Activated CD4-positive, alpha-beta T cell treated with anti-CD3 and anti-CD28 coated beads, Interleukin-10, Interleukin-2, amounts not matched to agents 100 ng/mL and 50 ng/mL, durations not matched to agents 16 hours and 8 hours (primary cell): ENCODE results near the gene LANCL3.
"Not testable (repeated sequence)": the region's sequence is repeated elsewhere in the genome, so short reads cannot be mapped to it uniquely, and the experiment has no call there.

Source experiments
- DNase-seq: peaks from one replicate; pipeline ENCODE4 v3.0.0-alpha.2; 2020

The LANCL3 gene

DNA sequence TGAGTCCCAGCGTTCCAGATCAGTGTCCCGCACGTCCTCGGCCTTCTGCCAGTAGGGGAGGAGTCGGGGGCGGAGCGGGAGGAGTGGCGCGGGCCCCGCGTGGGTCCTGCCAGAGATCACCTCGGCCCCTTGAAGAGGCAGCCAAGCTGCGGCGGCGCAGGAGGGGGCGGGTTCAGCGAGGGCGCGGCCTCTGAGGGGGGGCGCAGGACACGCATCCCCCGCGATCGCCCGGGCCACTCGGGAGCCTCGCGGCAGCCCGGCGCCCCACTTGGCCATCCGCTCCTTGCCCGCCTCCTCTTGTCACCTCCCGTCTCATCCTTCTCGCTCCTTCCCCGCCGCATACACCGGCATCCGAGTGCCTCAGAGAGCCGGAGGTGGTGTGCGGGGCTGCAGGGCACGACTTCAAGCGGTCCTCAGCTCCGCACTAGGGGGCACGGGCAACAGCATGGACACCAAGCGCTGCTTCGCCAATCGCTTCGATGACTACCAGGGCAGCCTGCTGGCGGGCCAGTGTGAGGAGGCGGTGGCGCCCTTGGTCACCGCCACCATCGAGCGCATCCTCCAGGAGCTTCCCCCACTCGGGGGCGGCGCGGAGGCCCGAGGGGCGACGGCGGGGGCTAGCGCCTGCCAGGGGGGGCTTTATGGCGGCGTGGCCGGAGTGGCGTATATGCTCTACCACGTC, at the start of gene LANCL3:
LANCL3 (plus strand) TSS at position 236 of the 682 bp plus-strand sequence; CDS start at position 446, 210 bp downstream.
- DNase-seq = not testable (repeated sequence)

GRCh38 chrX:37523673-37524072, 47.8 kb upstream of the LANCL3 start:
- not testable (repeated sequence) for DNase-seq

GRCh38 chrX:37541991-37542390, 29.5 kb upstream of the LANCL3 start:
- DNase-seq = no peak

GRCh38 chrX:37542791-37543190, 28.7 kb upstream of the LANCL3 start:
- DNase-seq = no peak

DNA sequence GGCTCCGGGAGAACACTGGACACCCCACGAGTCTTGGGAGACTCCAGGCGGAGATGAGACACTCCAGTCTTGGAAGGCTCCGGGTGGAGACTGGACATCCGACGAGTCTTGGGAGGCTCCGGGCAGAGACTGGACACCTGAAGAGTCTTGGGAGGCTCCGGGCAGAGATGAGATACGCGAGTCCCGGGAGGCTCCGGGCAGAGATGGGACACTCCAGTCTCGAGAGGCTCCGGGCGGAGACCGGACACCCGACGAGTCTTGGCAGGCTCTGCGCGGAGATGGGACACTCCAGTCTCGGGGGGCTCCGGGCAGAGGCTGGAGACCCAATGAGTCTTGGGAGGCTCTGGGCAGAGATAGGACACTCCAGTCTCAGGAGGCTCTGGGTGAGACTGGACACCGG, 28.1 kb upstream of the LANCL3 start:
- no peak for DNase-seq

GRCh38 chrX:37544531-37544930, 26.9 kb upstream of the LANCL3 start:
- DNase-seq = not testable (repeated sequence)

DNA sequence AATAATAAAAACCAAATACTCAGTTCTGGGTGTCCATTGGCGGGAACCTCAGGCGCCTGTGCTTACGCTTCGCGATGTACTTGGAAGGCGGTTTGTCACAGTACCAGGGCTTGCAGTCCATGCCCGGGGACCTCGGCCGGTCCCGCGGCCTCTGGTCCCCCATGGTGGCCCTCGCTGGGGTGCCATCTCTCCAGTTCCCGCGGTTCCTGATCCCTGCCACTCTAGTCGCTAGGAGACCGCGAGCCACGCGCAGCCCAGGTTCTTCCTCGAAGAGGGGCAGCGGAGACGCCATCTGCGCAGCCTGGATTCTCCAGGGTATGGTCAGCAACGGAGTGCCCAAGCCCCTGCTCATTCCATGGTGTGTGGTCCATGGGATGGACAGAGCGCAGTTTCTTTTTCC, 26.4 kb upstream of the LANCL3 start:
- no peak for DNase-seq

- DNase-seq = peak; percentile 28
Measured at GRCh38 chrX:37549619-37550018, 21.8 kb upstream of the LANCL3 start.

GRCh38 chrX:37553476-37553875, 18.0 kb upstream of the LANCL3 start:
- no peak for DNase-seq

DNA sequence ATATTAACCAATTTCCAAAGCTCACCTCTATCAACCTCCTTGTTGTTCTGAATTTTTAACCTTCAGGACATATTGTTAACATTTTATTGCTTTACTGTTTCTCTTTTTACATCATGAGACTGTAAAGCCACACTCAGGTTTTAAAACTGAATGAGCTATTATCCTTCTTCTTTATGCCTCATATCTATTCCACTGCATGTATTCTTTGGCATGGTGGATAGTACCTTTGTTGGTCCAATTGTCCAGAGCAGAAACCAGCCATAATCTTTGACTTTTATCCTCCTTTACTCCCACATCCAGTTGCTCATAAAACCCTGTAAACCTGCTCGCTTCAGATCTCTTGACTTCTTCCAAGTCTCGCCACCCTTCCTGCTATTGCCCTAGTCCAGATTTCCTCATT, 6.2 kb upstream of the LANCL3 start:
- not testable (repeated sequence) for DNase-seq

DNA sequence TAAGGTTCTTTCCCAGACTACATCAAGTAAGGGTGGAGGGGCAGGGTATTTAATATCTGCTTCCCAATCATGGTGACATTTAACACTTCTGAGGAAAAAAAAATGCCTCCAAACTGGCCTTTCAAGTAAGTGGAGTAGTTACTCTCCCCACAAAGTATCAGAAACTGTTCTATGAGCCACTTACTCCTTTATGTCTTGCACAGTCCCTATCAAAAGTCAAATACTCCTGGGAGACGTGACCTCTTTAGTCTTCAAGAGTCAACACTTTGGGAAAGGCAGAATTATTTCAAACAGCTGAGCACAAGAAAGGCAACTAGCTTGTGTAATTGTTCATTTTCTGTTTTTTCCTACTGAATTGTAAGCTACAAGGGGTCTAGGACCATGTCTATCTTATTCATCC, 1.1 kb upstream of the LANCL3 start:
- not testable (repeated sequence) for DNase-seq

DNA sequence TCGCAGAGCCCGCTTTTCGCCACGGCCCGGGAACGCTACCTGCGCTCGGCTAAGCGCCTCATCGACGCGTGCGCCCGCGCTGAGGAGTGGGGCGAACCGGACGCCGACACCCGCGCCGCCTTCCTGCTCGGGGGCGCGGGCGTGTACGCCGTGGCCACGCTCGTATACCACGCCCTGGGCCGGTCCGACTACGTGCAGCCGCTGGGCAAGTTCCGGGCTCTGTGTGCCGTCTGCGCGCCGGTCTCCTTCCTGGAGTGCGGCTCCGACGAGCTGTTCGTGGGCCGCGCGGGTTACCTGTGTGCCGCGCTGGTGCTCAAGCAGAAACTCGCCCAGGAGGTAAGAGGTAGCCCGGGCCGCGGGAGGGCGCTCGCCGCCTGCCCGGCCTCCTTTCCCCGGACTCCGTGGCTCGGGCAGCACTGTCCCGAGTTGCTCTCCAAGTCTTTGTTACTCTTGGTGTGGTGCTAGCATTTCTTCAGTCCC, 687 bp downstream of the LANCL3 start:
- peak; percentile 17 for DNase-seq

DNA sequence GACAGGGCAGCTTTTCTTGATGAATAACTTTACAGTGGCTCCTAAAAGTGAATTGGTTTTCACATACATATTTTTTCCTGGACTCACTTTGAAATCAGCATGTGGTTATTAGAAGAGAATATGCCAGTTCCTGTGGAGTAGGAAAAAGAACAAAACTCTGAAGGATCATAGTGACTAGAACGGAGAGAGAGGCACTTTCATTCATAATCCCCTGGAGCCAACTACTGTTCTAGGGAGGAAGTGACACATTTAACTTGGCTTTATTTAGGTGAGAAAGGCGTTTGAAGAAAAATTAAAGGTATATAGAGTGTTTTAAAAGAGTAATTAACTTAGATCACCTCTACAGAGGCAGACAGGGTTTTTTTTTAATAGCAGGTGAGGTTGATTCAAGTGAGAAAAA, 1.7 kb downstream of the LANCL3 start:
- not testable (repeated sequence) for DNase-seq

DNA sequence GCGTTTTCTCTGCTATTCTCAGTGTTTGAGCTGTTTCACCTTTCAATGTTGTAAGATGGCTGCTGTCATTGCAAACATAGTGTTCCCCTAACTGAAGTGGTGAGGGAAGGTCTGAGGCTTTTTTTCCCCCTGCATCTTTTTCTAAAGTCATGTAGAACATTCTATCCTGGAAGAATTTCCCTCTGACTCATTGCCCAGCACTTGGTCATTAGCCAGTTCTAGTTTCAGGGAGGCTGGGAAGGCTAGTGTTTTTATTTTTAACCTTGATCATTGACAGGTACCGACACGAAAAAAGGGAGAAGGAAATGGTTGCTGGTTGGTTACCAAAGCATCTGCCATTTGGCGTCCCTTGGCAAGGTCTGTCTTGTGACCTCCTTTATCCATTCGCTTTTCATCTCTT, 6.6 kb downstream of the LANCL3 start:
- no peak for DNase-seq

DNA sequence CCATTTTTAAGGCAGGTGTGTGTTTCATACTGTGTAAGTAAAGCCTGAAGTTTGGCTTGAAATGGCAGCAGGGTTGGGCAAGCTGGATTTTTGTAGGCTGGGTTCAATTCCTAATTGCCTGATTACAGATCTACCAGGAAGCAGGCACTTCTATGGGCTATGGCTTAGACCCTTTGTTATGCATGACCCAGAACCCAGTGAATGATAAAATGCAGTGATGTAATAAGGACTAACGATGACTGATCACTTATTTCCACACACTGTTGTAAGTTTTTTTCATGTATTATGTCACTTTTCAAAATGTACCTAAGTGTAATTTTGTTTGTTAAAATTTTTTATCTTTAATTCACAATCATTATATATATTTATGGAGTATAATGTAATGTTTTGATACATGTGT, 8.6 kb downstream of the LANCL3 start:
- no peak for DNase-seq

GRCh38 chrX:37587337-37587736, 15.9 kb downstream of the LANCL3 start:
- not testable (repeated sequence) for DNase-seq

- no peak for DNase-seq
Measured at GRCh38 chrX:37590047-37590446, 18.6 kb downstream of the LANCL3 start.

GRCh38 chrX:37594755-37595382, 23.4 kb downstream of the LANCL3 start:
- no peak for DNase-seq

- DNase-seq = no peak
Measured at GRCh38 chrX:37599729-37600128, 28.3 kb downstream of the LANCL3 start.

- peak; percentile 13 for DNase-seq
Measured at GRCh38 chrX:37603938-37604409, 32.5 kb downstream of the LANCL3 start.

- DNase-seq = no peak
Measured at GRCh38 chrX:37607243-37607642, 35.8 kb downstream of the LANCL3 start.

GRCh38 chrX:37608156-37608555, 36.7 kb downstream of the LANCL3 start:
- no peak for DNase-seq

DNA sequence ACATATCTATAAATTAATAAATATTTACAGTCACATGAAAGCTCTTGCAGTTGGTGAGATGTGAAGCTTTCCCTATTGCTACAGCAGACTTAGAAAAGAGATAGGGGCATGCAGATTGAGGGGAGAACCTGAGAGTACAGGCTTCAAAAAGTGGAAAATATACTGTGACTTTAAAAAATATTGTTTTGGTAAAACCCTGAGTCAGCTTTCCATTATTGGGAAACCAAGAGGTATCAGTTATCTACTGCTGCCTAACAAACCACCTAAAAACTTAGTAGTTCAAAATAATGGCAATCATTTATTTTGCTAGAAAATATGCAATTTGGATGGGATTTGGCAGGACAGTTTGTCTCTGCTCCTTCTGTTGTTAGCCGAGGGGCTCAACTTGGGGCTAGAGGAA, 38.3 kb downstream of the LANCL3 start:
- no peak for DNase-seq

DNA sequence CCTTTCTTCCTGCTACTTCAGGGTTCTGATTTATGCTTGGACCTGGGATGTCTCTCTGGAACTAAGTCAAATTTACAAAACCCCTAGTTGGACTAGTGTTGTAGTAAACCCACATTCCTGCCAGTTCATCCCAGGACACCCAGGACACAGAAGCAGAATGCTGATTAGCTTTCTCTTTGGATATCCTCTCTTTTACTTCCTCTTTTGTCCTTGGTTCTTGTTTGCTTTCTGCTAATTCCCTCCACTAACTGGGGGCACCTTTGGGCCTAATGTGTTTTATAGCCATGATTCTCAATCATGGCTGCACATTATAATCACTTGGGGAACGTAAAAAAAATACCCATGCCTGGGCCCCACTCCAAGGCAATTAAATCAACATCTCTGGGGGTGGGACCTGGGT, 42.5 kb downstream of the LANCL3 start:
- no peak for DNase-seq
